Mononuclear cell (primary cell): Measurements from ENCODE around the gene BICD2. TPM values are rescaled to one million over a fixed set of nuclear protein-coding genes. Genes with fewer than 3 reads are reported as not detected.
"Not testable (repeated sequence)": the region's sequence is repeated elsewhere in the genome, so short reads cannot be mapped to it uniquely, and the experiment has no call there.

Experiments used
- H3K27me3 ChIP-seq: 2 replicates; pipeline ENCODE4 v1.6.0; 2011; ENCODE audit warnings: low read length, control low read depth; ENCODE audit not compliant: insufficient read depth
- H3K4me1 ChIP-seq: 2 replicates; pipeline ENCODE4 v1.5.1; 2011; ENCODE audit warnings: mild to moderate bottlenecking, low read length, control low read depth; ENCODE audit not compliant: insufficient read depth
- H3K4me3 ChIP-seq: 2 replicates; pipeline ENCODE4 v1.5.1; 2011; ENCODE audit warnings: mild to moderate bottlenecking, low read length, moderate library complexity
- H3K9me3 ChIP-seq: 2 replicates; pipeline ENCODE4 v1.5.1; 2011; ENCODE audit warnings: low read depth, mild to moderate bottlenecking, control low read depth, low read length
- total RNA-seq: library from RNA; depleted of rRNA; stranded (reverse); fragments of >200 nt; gene quantifications from one replicate; pipeline ENCODE4 v1.2.3, GENCODE V29; 2012

BICD2 gene
- 27.9 TPM for total RNA-seq

DNA sequence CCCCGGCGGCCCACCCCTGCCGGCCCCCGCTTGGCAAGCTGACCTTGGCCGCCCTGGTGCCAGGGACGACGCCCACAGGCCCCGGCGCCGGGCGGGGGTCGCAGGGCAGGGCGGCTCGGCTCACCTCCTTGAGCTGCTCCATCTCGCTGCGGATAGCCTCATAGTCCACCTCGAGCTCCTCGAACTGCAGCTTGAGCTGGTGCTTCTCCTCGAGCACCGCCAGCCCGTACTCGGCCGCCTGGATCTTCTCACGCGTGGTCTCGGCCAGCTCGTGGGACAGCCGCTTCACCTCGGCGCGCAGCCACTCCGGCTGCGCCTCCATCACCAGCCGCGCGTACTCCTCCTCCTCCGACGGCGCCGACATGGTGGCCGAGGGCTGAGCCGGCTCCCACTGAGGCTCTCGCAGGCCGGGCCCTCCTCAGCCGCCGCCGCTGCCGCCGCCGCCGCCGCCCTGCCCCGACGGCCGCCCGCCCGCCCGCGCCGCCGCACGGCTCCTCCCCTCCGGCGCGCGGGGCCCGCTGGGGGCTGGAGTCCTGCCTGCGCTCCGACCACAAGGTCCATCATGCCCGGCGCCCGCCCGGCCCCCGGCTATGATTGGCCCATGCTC is at the start of gene BICD2:
BICD2 (minus strand) TSS at position 453 of the 607 bp plus-strand sequence; CDS start at position 364, 89 bp downstream.
- Histone ChIP-seq H3K4me3 (peak within 1 kb of the TSS; percentile 85), H3K9me3 (no peaks in the 10 kb centered on the region), H3K27me3 (no peaks in the 10 kb centered on the region), H3K4me1 (peaks cover 63% of the 10 kb centered on the region)

DNA sequence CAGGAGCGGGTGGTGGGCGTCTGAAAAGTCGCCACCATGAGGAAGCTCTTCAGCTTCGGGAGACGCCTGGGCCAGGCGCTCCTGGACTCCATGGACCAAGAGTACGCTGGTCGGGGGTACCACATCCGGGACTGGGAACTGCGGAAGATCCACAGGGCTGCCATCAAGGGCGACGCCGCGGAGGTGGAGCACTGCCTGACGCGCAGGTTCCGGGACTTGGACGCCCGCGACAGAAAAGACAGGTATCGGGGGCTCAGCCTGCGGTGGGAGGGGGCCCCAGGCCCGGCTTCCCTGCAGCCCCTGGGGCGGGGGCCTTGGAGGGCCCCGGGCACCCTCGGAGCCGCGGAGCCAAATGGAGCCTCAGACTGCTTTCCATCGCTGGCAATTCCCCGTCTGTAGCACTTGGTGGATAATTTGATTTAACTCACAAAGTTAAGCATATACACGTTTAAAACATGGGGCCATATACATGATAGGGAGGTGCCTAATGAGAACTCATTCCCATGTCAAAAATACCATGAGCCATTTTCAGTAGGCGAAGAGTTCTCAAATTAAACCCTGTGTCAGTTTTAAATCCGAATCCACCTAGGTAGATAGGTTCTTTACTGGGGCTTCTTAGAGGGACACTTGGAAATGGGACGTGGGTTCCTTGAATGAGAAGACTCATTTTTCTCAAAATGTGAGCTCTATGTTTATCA is 45.1 kb upstream of the BICD2 start:
- H3K27me3 ChIP-seq: peaks cover 95% of the 10 kb centered on the region

DNA sequence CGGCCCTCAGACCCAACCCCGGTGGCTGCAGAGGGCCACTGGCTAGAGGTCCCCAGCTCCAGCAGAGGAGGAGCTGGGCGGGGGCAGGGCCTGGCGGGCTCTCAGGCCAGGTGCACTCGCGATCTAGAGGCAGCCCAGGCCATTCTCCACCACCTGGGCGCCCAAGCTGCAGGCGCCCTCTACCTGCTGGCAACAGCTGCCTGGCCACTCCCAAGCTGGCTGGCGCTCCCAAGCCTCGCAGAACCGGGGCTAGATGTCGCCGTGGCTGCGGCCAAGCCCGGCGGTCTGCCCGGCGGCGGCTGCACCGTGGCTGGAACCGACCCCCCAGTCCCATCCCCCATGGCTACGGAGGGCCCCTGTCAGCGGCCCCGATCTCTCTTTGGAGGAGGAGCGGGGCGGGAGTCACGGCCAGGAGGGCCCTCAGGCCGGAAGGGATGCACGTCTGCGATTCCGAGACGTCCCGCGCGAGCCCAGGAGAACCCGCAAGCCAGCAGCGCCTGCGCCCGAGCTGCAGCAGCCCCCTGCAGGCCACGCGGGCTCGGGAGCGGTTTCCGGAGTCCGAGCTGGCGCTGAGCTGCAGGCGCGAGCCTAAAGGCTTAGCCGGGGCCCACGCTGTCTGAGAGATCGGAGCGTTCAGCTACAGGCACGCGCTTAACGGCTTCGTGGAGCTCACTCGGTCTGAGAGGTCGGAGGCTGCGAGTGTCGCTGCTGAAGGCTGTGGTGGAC is 44.3 kb upstream of the BICD2 start:
- Histone ChIP-seq H3K27me3 (peaks cover 95% of the 10 kb centered on the region), H3K4me3 (peak overlapping the region; percentile 18), H3K9me3 (no peaks in the 10 kb centered on the region), H3K4me1 (peaks cover 28% of the 10 kb centered on the region)

More for the DNA sequence above, 45.1 kb upstream of the BICD2 start:
- not testable (repeated sequence) for H3K4me3 ChIP-seq, H3K9me3 ChIP-seq
- peaks cover 28% of the 10 kb centered on the region for H3K4me1 ChIP-seq

DNA sequence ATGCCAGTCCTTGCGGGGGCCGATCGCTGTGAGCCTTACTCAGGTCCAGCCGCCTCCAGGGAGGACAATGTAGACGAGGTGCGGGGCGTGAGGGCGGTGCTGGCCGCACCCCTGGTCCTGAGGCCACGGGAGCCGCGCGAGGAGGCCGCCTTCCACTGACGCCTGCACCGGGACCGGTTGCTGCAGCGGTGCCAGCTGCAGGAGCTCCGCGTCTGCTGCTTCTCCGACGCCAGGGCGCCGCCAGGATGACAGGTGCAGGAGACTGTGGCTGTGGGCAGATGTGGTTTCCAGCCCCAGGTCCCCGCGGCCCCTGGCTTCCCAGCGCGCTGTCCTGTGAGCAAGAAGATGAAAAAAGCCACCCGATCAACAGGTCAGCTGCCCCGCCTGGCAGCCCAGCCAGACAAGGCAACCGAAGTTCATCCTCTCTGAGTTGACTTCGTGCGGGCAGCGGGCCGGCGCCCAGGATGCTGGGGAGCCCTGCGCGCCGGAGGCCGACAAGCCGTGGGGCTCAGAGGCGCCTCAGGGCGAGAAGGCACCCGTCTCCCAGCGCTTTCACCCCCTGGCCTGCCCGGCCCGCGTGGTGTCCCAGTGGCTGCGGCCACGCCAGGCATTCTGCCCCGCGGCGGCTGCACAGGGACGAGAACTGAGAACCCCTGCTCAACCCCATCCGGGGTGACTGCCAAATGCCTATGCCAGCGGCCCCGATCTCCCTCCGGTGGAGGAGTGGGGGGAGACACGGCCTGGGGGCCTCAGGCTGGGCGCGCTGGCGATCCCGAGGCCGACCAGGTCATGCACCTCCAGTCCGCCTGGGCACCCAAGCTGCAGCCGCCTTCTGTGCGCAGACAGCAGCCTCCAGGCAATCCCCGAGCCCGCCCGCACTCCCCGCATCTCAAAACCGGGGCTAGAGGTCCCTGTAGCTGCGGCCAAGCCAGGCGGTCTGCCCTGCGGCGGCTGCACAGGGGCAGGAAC is 43.4 kb upstream of the BICD2 start:
- H3K4me1 ChIP-seq: peaks cover 28% of the 10 kb centered on the region
- peaks cover 90% of the 10 kb centered on the region for H3K27me3 ChIP-seq
- H3K4me3 ChIP-seq: no peak overlapping the region
- H3K9me3 ChIP-seq: no peaks in the 10 kb centered on the region

DNA sequence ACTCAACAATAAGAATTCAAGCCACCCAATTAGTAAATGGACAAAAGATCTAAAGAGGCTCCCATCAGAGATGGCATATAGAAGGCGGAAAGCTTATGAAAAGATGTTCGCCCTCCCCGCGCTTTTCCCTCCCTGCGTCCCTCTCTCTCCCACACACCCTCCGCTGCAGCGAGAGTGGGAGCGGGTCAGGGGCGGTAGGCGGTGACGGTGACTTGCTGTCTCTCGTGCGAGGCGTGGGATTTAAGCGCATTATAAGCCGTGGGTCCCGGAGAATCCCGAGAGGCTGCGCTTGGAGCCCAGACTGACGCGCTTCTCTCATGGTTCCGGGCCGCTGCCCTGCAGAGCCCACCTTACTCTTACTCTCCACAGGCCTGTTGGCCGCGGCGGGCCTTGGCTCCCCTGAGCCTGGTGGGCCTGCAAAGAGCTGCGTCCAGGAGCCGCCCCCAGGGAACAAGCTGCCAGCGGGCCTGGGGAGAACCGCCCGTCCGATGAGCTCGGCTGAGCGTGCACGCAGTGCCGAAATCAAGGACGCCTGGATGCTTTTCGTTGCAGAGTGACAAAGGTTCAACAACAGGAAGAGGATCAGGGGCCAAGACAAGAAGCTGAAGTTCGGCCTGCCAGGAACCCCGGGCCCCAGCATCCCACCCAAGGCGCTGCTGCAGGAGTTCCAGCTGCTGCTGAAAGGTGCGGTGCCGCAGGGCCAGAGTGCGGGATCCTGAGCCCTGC is 42.6 kb upstream of the BICD2 start:
- Histone ChIP-seq H3K9me3 (no peaks in the 10 kb centered on the region), H3K4me1 (peaks cover 28% of the 10 kb centered on the region), H3K27me3 (peaks cover 81% of the 10 kb centered on the region), H3K4me3 (no peak overlapping the region)

DNA sequence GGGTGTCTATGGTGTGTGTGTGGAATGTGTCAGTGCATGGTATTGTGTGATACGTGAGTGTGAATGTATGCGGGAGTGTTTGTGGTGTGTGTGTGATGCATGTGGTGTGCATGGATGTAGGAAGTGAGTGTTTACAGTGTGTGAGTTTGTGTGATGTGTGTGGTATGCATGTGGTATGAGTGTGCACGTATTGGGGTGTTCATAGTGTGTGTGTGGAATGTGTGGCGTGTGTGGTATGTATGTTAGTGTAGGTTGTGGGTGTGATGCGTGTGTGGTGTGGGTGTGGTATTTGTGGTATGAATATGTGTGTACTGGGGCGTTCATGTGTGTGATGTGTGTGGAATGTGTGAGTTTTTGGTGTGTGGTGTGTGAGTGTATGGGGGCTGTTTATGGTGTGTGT is 40.1 kb upstream of the BICD2 start:
- Histone ChIP-seq H3K27me3 (peaks cover 62% of the 10 kb centered on the region), H3K9me3 (no peaks in the 10 kb centered on the region), H3K4me1 (peaks cover 27% of the 10 kb centered on the region), H3K4me3 (no peak overlapping the region)

DNA sequence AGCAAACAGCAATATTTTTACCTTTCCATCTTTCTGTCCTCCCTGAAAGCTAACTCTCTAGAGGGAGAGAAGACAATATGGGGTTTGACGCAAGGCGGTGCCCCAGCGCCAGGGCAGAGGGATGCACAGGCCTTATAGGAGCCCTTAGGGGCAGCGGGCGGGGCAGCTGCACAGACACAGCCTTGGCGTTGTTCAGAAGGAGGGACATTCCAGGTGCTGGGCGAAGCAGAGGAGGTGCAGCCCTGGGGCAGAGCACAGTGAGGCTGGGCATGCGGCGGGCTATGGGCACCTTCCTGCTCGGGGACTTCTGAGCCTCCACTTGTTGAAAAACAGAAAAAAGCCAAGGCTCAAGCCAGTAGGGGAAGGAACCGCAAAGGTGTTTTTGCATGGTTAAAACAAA is 33.7 kb upstream of the BICD2 start:
- no peak overlapping the region for H3K4me3 ChIP-seq
- peaks cover 10% of the 10 kb centered on the region for H3K27me3 ChIP-seq
- H3K9me3 ChIP-seq: no peaks in the 10 kb centered on the region
- no peaks in the 10 kb centered on the region for H3K4me1 ChIP-seq

DNA sequence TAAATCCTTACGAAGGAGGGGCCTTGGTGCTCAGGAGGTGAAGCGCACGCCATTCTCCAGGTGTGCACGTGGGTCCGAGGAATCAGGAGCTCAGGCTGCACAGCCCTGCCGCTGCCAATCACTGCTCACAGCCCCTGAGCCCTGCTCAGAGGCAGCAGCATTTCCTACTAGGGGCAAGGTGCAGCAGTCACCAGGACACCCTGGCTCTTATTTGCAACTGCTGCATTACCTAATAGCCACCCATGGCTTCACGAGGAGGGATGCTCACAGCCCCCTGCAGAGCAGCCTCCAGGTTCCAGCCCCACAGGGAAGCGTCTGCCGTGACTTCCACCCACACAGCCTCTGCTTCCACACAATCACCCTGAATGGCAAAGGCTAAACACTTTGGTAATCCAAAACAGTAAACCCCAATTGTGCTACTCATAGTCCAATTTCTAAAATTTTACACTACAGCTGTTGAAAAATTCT is 31.7 kb upstream of the BICD2 start:
- H3K27me3 ChIP-seq, H3K4me1 ChIP-seq, H3K4me3 ChIP-seq, H3K9me3 ChIP-seq: not testable (repeated sequence)

DNA sequence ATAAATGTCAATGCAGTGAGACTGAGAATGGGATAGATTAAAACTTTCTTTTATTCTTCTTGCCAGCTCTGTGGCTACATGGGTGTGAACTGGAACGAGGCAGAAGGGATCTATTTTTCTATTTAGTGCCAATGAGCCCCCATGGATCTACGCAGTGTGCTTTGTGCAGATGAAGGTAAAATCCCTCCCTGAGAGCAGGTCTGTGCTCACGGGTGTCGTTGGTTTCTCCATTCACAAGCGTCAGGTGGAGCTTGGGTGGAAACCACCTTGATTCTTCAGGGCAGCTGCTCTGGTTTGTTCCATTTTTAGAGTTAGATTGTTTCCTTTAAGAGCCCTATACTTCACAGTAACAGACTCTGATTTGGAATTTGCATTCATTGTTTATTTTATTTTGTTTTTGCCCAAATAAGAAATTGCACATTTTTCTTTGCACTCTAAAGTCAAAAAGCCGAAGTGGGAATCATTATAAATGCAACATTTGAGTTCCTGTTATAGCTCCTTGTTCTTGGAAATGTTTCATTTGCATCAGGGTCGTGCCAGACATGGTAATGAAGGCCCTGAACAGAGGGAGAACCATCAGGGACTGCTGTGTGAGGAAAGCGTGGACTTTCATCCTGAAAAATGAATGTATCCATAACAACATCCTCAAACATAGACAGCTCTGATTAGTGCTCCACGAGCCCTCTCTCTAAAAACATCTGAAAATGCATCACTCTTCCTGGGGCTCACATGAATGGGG is 31.1 kb upstream of the BICD2 start:
- H3K9me3 ChIP-seq: no peaks in the 10 kb centered on the region
- H3K4me1 ChIP-seq: peaks cover 4% of the 10 kb centered on the region
- peaks cover 7% of the 10 kb centered on the region for H3K27me3 ChIP-seq
- no peak overlapping the region for H3K4me3 ChIP-seq

DNA sequence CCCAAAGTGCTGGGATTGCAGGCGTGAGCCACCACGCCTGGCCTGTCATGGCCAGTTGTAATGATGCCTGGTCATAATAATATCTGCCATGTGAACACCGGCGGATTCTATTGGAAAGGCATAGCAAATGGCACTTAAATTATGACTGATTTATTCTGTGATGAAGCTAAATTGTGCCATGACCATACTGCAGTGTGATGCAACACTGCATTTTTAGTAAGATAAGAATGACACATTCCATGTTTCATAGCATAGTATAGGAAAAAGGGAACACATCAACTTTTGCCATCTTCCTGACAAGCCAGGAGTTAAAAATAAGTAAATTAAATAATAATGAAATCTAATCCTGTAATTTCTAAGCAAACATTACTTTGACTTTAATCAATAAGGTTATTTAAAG is 30.4 kb upstream of the BICD2 start:
- peaks cover 7% of the 10 kb centered on the region for H3K27me3 ChIP-seq
- H3K9me3 ChIP-seq: no peaks in the 10 kb centered on the region
- no peak overlapping the region for H3K4me3 ChIP-seq
- H3K4me1 ChIP-seq: peaks cover 8% of the 10 kb centered on the region

DNA sequence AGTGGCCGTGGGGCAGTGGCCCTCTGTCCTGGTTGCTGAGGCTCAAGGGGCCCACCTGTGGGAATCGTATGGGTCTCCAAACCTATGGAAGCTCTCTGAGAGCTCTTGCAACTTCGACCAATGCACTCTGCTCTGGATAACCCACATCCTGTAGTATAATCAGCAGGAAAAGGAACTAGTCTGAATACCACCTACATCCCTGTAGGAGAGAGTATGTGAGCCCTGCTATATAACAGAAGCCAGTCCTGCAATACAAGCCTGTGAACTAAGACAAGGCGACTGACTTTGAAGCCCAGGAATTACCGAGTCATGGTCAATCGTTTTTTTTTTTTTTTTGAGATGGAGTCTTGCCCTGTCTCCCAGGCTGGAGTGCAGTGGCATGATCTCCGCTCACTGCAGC is 29.8 kb upstream of the BICD2 start:
- peaks cover 7% of the 10 kb centered on the region for H3K27me3 ChIP-seq
- no peak overlapping the region for H3K4me3 ChIP-seq
- peaks cover 8% of the 10 kb centered on the region for H3K4me1 ChIP-seq
- H3K9me3 ChIP-seq: no peaks in the 10 kb centered on the region

DNA sequence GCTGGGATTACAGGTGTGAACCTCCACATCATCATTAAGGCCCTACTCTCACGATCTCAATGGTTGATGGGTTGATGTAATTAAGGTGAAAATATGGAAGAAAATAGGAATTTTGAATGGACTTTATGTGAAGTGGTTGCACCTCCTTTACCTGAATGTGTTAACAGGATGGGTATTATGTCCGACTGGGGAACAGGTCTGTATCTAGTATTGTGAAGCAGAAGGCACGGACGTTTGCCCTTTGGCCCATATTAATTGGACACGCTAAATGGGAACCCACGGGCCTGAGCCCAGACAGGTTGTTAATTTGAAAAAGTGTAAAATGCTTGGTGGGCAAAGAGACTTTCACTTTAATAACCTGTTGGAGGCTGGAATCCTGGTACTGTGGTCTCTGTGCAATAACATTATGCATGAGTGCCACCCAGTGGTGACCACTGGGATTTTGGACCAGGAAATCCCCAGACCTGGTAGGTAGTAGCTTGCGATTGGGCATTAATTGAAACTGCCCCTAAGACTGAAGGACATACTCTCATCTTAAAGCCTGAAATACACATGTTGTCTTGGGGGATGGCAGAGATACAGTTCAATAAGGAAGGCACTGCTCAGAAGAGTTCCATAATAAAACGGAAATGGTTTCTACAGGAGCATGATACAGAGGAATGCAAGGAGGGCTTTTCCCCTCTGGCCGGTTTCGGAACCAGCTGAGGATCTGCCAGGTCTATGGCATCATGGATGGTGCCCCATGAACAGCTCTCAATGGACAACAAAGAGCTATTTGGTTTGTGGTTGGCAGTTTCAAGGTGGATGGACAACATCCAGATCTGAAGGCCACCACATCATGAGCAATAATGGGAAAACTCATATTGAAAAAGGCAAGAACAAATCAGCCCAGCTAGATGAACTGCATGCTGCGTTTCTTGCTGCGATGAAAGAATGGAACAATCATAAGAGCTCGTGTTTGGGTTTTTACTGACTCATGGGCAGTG is 26.2 kb upstream of the BICD2 start:
- Histone ChIP-seq H3K4me3 (no peak overlapping the region), H3K27me3 (no peaks in the 10 kb centered on the region), H3K4me1 (peaks cover 8% of the 10 kb centered on the region), H3K9me3 (no peaks in the 10 kb centered on the region)

DNA sequence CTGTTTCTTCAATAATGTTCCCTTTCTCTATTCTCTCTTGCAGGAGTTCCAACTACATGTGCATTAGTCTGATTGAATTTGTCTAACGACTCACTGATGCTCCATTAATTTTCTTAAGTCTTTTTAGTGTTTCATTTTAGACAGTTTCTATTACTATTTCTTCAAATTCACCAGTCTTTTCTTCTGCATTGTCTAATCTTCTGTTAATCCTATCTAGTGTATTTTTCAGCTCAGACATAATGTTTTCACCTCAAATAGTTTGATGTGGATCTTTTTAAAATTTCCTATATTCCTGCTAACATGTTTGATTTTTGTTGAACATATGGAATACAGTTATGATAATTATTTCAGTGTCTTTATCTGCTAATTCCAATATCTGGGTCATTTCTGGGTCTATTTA is 21.7 kb upstream of the BICD2 start:
- no peaks in the 10 kb centered on the region for H3K27me3 ChIP-seq
- H3K4me1 ChIP-seq: peaks cover 8% of the 10 kb centered on the region
- H3K4me3 ChIP-seq: no peak overlapping the region
- no peaks in the 10 kb centered on the region for H3K9me3 ChIP-seq
